Left lung (tissue), 10 donors: Measurements from ENCODE around the gene TMEM89. TPM values are rescaled to one million over a fixed set of nuclear protein-coding genes. Genes with fewer than 3 reads are reported as not detected.

Experiments used
- ATAC-seq: fragments of 200-7000 bp; cut with Tn5 transposase; one replicate; pipeline ENCODE4 v1.9.1; 2020; ENCODE audit warnings: moderate library complexity
- DNase-seq, 4 donors: peaks; one replicate each; pipeline ENCODE4 v3.0.0-alpha.2; 2013 to 2020
- H3K27ac ChIP-seq, 2 donors: fragments of 200-600 bp; sonication (generic) in 1 of 2; one replicate each; pipeline versions ENCODE4 v1.5.0 to v1.8.0; 2020 to 2021
- H3K27me3 ChIP-seq, 2 donors: fragments of 200-600 bp; sonication (generic) in 1 of 2; one replicate each; pipeline versions ENCODE4 v1.5.0 to v1.8.0; 2020 to 2021
- H3K36me3 ChIP-seq, 2 donors: fragments of 200-600 bp; sonication (generic) in 1 of 2; one replicate each; pipeline versions ENCODE4 v1.5.0 to v1.8.0; 2020 to 2021
- H3K4me1 ChIP-seq, 2 donors: fragments of 200-600 bp; one replicate each; pipeline ENCODE4 v1.8.0; 2021
- H3K4me3 ChIP-seq, 2 donors: fragments of 200-600 bp; sonication (generic) in 1 of 2; one replicate each; pipeline versions ENCODE4 v1.5.0 to v1.8.0; 2020 to 2021; ENCODE audit warnings: mild to moderate bottlenecking in 1 of 2
- H3K9me3 ChIP-seq, 2 donors: fragments of 200-600 bp; sonication (generic) in 1 of 2; one replicate each; pipeline versions ENCODE4 v1.5.0 to v1.8.0; 2020 to 2021
- CTCF ChIP-seq, 2 donors: fragments of 200-600 bp; sonication (generic) in 1 of 2; IDR thresholded peaks; one replicate each; pipeline versions ENCODE4 v1.5.0 to v1.8.0; 2021; ENCODE audit warnings: antibody characterized with exemption in 2 of 2
- intact Hi-C, 2 donors: fragments of 100-400 bp; cut with DNase I; formaldehyde crosslinking; loops; one replicate each; pipeline versions ENCODE4 v1.11.2 to v1.14.2; 2022
- microRNA-seq, 2 donors: library from miRNA; unstranded; fragments of <30 nt; microRNA quantifications; one replicate each; pipeline ENCODE4, GENCODE V29; 2019
- polyA plus RNA-seq, 6 donors: library from polyadenylated mRNA; unstranded; fragments of 120-200 nt; gene quantifications; one replicate each; pipeline ENCODE4 v1.2.1, GENCODE V29; 2013; ENCODE audit not compliant: insufficient read length in 6 of 6
- total RNA-seq, 2 donors: library from RNA; stranded (reverse); fragmentation: NEBNext Ultra II Directional; extraction: Animal tissue kit (Norgen Biotek cat#: 25700); gene quantifications; one replicate each; pipeline ENCODE4 v1.2.1, GENCODE V29; 2021
- donor health status: DM: no; HTN: yes; CAD: no.
- donor health status: DM: no; HTN: no; CAD: no.

The TMEM89 gene
- total and polyA plus RNA-seq, 8 donors = not detected

GRCh38 chr3:48571938-48572337 lies 49.6 kb downstream of the TMEM89 start:
- Histone ChIP-seq H3K36me3 (no peaks in the 10 kb centered on the region), H3K9me3 (no peaks in the 10 kb centered on the region), H3K27ac (no peak overlapping the region), H3K4me3 (no peak overlapping the region), H3K27me3 (no peaks in the 10 kb centered on the region), H3K4me1 (no peaks in the 10 kb centered on the region)
- ATAC-seq (no peak), DNase-seq (peak in 1 of 4 donors; percentile 64)
- intact Hi-C loops = no loop called here
- TF ChIP-seq CTCF (IDR thresholded peaks at IDR 0.05) = no peak

Small RNA genes within 50 kb of the gene (microRNA-seq; reads per million reads assigned to microRNA genes)
- gene MIR4793 (0 reads per million in 2 donors), gene MIR711 (0 reads per million in 2 donors)

Other genes starting within 250 kb of the TMEM89 start
- not detected for gene FBXW12, start 249.6 kb downstream of the TMEM89 start, total RNA-seq
- gene FBXW12, start 249.6 kb downstream of the TMEM89 start, polyA plus RNA-seq = under 1 TPM; 0.24 to 0.44 (median 0.37) TPM
- gene PLXNB1, start 191.7 kb downstream of the TMEM89 start, total RNA-seq = 100 to 1,000 TPM in 1 of 2 donors, 10 to 100 TPM in 1; 65.0 to 128 TPM
- gene PLXNB1, start 191.7 kb downstream of the TMEM89 start, polyA plus RNA-seq = 100 to 1,000 TPM in 4 of 6 donors, 10 to 100 TPM in 2; 89.0 to 161 (median 109) TPM
- 10 to 100 TPM; 13.4 to 14.7 TPM for gene CCDC51, start 181.7 kb downstream of the TMEM89 start, total RNA-seq
- 10 to 100 TPM; 13.5 to 16.2 (median 15.1) TPM for gene CCDC51, start 181.7 kb downstream of the TMEM89 start, polyA plus RNA-seq
- gene TMA7, start 181.5 kb downstream of the TMEM89 start, total RNA-seq = 100 to 1,000 TPM; 174 to 211 TPM
- gene TMA7, start 181.5 kb downstream of the TMEM89 start, polyA plus RNA-seq = 100 to 1,000 TPM; 214 to 288 (median 258) TPM
- 1 to 10 TPM; 7.4 to 9.9 TPM for gene ATRIP, start 175.0 kb downstream of the TMEM89 start, total RNA-seq
- gene ATRIP, start 175.0 kb downstream of the TMEM89 start, polyA plus RNA-seq = 10 to 100 TPM; 10.4 to 14.4 (median 12.6) TPM
- 100 to 1,000 TPM; 179 to 206 TPM for gene SHISA5, start 117.6 kb downstream of the TMEM89 start, total RNA-seq
- gene SHISA5, start 117.6 kb downstream of the TMEM89 start, polyA plus RNA-seq = 100 to 1,000 TPM in 4 of 6 donors, 10 to 100 TPM in 2; 99.2 to 117 (median 112) TPM
- 10 to 100 TPM in 1 of 2 donors, 1 to 10 TPM in 1; 7.8 to 16.1 TPM for gene PFKFB4, start 65.0 kb downstream of the TMEM89 start, total RNA-seq
- 10 to 100 TPM in 2 of 6 donors, 1 to 10 TPM in 4; 6.5 to 18.8 (median 7.6) TPM for gene PFKFB4, start 65.0 kb downstream of the TMEM89 start, polyA plus RNA-seq
- gene UCN2, start 58.0 kb downstream of the TMEM89 start, total RNA-seq = under 1 TPM in 1 of 2 donors, not detected in 1; 0.37 TPM
- gene UCN2, start 58.0 kb downstream of the TMEM89 start, polyA plus RNA-seq = under 1 TPM in 5 of 6 donors, not detected in 1; 0.11 to 0.24 (median 0.18) TPM
- 1 to 10 TPM; 7.2 to 9.2 TPM for gene COL7A1, start 26.4 kb downstream of the TMEM89 start, total RNA-seq
- 10 to 100 TPM in 2 of 6 donors, 1 to 10 TPM in 4; 8.5 to 13.2 (median 9.6) TPM for gene COL7A1, start 26.4 kb downstream of the TMEM89 start, polyA plus RNA-seq
- 100 to 1,000 TPM; 148 to 203 TPM for gene UQCRC1, start 12.1 kb downstream of the TMEM89 start, total RNA-seq
- 100 to 1,000 TPM; 153 to 174 (median 166) TPM for gene UQCRC1, start 12.1 kb downstream of the TMEM89 start, polyA plus RNA-seq
- gene SLC26A6, start 13.7 kb upstream of the TMEM89 start, total RNA-seq = 10 to 100 TPM; 32.0 to 34.9 TPM
- gene SLC26A6, start 13.7 kb upstream of the TMEM89 start, polyA plus RNA-seq = 10 to 100 TPM; 14.0 to 21.8 (median 15.3) TPM
- gene CELSR3, start 41.1 kb upstream of the TMEM89 start, total RNA-seq = 1 to 10 TPM in 1 of 2 donors, under 1 TPM in 1; 0.93 to 1.2 TPM
- 1 to 10 TPM in 2 of 6 donors, under 1 TPM in 4; 0.79 to 1.7 (median 0.90) TPM for gene CELSR3, start 41.1 kb upstream of the TMEM89 start, polyA plus RNA-seq
- gene NCKIPSD, start 64.1 kb upstream of the TMEM89 start, total RNA-seq = 10 to 100 TPM; 15.6 to 16.0 TPM
- gene NCKIPSD, start 64.1 kb upstream of the TMEM89 start, polyA plus RNA-seq = 10 to 100 TPM; 13.4 to 20.5 (median 17.4) TPM
- gene IP6K2, start 95.5 kb upstream of the TMEM89 start, total RNA-seq = 10 to 100 TPM; 58.6 to 74.5 TPM
- gene IP6K2, start 95.5 kb upstream of the TMEM89 start, polyA plus RNA-seq = 100 to 1,000 TPM; 188 to 231 (median 215) TPM
- 10 to 100 TPM; 50.2 to 58.1 TPM for gene PRKAR2A, start 226.1 kb upstream of the TMEM89 start, total RNA-seq
- 10 to 100 TPM; 29.4 to 40.8 (median 33.9) TPM for gene PRKAR2A, start 226.1 kb upstream of the TMEM89 start, polyA plus RNA-seq